HG02571 (cell line): ENCODE data around the gene MRPS24.
"Not testable (repeated sequence)": the region's sequence is repeated elsewhere in the genome, so short reads cannot be mapped to it uniquely, and the experiment has no call there.

Source experiments
- ATAC-seq: cut with Tn5 transposase; IDR thresholded peaks from one replicate; pipeline ENCODE4 v1.9.1; 2021; ENCODE audit warnings: mild to moderate bottlenecking, moderate library complexity; ENCODE audit not compliant: unreplicated experiment

The MRPS24 gene

GRCh38 chr7:43843296-43843695, 26.0 kb downstream of the MRPS24 start:
- ATAC-seq: no peak

GRCh38 chr7:43838201-43838658, 31.1 kb downstream of the MRPS24 start:
- ATAC-seq: no peak

GRCh38 chr7:43834463-43835251, 34.7 kb downstream of the MRPS24 start:
- ATAC-seq: no peak

GRCh38 chr7:43830917-43831316, 38.4 kb downstream of the MRPS24 start:
- ATAC-seq: not testable (repeated sequence)

- ATAC-seq: no peak
Measured at GRCh38 chr7:43825391-43825808, 43.9 kb downstream of the MRPS24 start.

GRCh38 chr7:43824963-43825362, 44.4 kb downstream of the MRPS24 start:
- ATAC-seq: no peak

GRCh38 chr7:43824513-43824912, 44.8 kb downstream of the MRPS24 start:
- not testable (repeated sequence) for ATAC-seq

- ATAC-seq: no peak
Measured at GRCh38 chr7:43823941-43824340, 45.4 kb downstream of the MRPS24 start.

- not testable (repeated sequence) for ATAC-seq
Measured at GRCh38 chr7:43823425-43823824, 45.9 kb downstream of the MRPS24 start.
